Measurements from ENCODE around the gene HOGA1.

DNA sequence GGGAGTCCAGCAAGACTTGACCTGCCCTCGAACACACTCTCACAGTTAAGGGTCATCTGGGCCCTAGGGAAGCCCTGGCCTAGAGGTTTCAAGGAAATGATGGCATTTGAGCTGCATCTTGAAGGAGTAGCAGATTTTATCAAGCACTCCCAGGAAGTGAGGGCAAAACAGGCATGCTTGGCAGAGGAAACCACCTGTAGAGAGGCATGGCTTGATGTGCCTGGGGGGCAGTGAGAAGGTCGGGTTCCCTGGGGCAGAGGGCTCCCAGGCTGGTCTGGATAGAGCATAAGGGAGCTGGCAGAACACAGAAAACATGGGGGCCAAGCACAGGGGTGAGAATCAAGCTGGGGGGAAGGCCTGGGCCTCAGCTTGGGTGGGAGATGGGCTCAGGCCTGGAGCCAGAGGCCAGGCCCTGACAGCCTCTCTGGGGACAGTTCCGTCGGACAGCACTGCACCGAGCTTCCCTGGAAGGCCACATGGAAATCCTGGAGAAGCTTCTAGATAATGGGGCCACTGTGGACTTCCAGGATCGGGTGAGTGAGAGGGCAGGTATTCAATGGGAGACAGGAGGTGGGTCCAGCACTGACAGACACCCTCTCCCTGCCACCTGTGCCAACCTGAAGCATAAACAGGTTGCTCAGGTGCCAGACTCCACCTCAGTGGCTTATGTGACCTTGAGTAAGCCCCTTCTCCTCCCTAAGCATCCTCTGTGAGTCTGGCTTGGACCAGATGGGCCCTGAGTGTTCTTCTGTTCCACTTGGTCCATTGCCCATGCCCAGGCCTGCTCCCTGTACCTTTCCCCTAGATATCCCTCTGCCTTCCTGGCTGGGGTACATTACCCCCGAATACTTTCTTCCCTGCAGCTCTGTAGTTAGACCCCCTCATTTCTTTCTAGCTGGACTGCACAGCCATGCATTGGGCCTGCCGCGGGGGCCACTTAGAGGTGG, 3.5 kb upstream of the HOGA1 start:
- no peak for TF ChIP-seq POLR2AphosphoS5 (IDR thresholded peaks at IDR 0.05)
- TF ChIP-seq, protein P1, sequence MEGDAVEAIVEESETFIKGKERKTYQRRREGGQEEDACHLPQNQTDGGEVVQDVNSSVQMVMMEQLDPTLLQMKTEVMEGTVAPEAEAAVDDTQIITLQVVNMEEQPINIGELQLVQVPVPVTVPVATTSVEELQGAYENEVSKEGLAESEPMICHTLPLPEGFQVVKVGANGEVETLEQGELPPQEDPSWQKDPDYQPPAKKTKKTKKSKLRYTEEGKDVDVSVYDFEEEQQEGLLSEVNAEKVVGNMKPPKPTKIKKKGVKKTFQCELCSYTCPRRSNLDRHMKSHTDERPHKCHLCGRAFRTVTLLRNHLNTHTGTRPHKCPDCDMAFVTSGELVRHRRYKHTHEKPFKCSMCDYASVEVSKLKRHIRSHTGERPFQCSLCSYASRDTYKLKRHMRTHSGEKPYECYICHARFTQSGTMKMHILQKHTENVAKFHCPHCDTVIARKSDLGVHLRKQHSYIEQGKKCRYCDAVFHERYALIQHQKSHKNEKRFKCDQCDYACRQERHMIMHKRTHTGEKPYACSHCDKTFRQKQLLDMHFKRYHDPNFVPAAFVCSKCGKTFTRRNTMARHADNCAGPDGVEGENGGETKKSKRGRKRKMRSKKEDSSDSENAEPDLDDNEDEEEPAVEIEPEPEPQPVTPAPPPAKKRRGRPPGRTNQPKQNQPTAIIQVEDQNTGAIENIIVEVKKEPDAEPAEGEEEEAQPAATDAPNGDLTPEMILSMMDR (IDR thresholded peaks at IDR 0.05), result no peak
